ENCODE data around the gene SH3BP2. TPM values are rescaled to one million over a fixed set of nuclear protein-coding genes. Genes with fewer than 3 reads are reported as not detected.

Gene SH3BP2
- total RNA-seq, result 100 to 1,000 TPM in 1 of 2 donors, 10 to 100 TPM in 1; 58.2 to 113 TPM
- 10 to 100 TPM; 34.9 to 65.2 (median 44.1) TPM for polyA plus RNA-seq (ENCODE audit: insufficient read length in 6 of 6)
- long read RNA-seq, donor 1, full-length matches to known transcripts, result 5 of 15 reads
- long read RNA-seq, donor 1, partial matches to known transcripts, result 10 of 15 reads
- long read RNA-seq, donor 1, other reads (novel, unspliced or antisense), result 0 of 15 reads
- long read RNA-seq, donor 2, partial matches to known transcripts, result 11 of 14 reads
- long read RNA-seq, donor 2, other reads (novel, unspliced or antisense), result 0 of 14 reads
- long read RNA-seq, donor 3, partial matches to known transcripts, result 18 of 19 reads
- long read RNA-seq, donor 3, other reads (novel, unspliced or antisense), result 0 of 19 reads
- long read RNA-seq, donor 4, partial matches to known transcripts, result 0 of 2 reads
- long read RNA-seq, donor 4, other reads (novel, unspliced or antisense), result 2 of 2 reads
- long read RNA-seq, donor 5, full-length matches to known transcripts, result 4 of 4 reads
- long read RNA-seq, donor 5, partial matches to known transcripts, result 0 of 4 reads
- long read RNA-seq, donor 5, other reads (novel, unspliced or antisense), result 0 of 4 reads
- long read RNA-seq, donor 6, result 0 reads
- long read RNA-seq, donor 7, partial matches to known transcripts, result 0 of 8 reads
- long read RNA-seq, donor 7, other reads (novel, unspliced or antisense), result 5 of 8 reads
- long read RNA-seq, donor 8, full-length matches to known transcripts, result 3 of 3 reads
- long read RNA-seq, donor 8, partial matches to known transcripts, result 0 of 3 reads
- long read RNA-seq, donor 8, other reads (novel, unspliced or antisense), result 0 of 3 reads
- long read RNA-seq, donor 9, result 0 reads
- long read RNA-seq, donor 10, partial matches to known transcripts, result 4 of 14 reads
- long read RNA-seq, donor 10, other reads (novel, unspliced or antisense), result 9 of 14 reads
- long read RNA-seq, donor 11, partial matches to known transcripts, result 7 of 16 reads
- long read RNA-seq, donor 11, other reads (novel, unspliced or antisense), result 0 of 16 reads
- long read RNA-seq, donor 12, partial matches to known transcripts, result 0 of 3 reads
- long read RNA-seq, donor 12, other reads (novel, unspliced or antisense), result 0 of 3 reads

GRCh38 chr4:2792711-2793585, at the start of gene SH3BP2:
SH3BP2 (plus strand) TSS chr4:2793085; CDS start chr4:2820618, 27,533 bp downstream.
- intact Hi-C loops (cut with DNase I), result no loop called here
- peak; percentile 73 for ATAC-seq
- no peak for TF ChIP-seq CTCF (IDR thresholded peaks at IDR 0.05)
- Histone ChIP-seq H3K27ac (peak within 1 kb of the TSS; percentile 76 to 96), H3K9me3 (no peaks in the 10 kb centered on the region), H3K27me3 (no peaks in the 10 kb centered on the region), H3K4me1 (peaks cover 30 to 93% of the 10 kb centered on the region in 2 donors), H3K36me3 (peaks cover 0 to 15% of the 10 kb centered on the region in 2 donors), H3K4me3 (peak within 1 kb of the TSS; percentile 69 to 81)
- DNase-seq, result peak in 3 of 4 donors; percentile 79 to 98 (median 86)

GRCh38 chr4:2743518-2744445, 49.1 kb upstream of the SH3BP2 start:
- intact Hi-C loops (cut with DNase I), result no loop called here
- H3K27me3 ChIP-seq, result no peaks in the 10 kb centered on the region
- peaks cover 4 to 29% of the 10 kb centered on the region in 2 donors for H3K4me1 ChIP-seq
- peaks cover 0 to 71% of the 10 kb centered on the region in 2 donors for H3K36me3 ChIP-seq
- TF ChIP-seq CTCF (IDR thresholded peaks at IDR 0.05), result no peak
- no peak overlapping the region for H3K27ac ChIP-seq
- peak in 1 of 4 donors; percentile 39 for DNase-seq
- H3K4me3 ChIP-seq, result no peak overlapping the region
- no peak for ATAC-seq
- no peaks in the 10 kb centered on the region for H3K9me3 ChIP-seq

GRCh38 chr4:2744576-2745270, 48.2 kb upstream of the SH3BP2 start:
- H3K4me3 ChIP-seq, result no peak overlapping the region
- peaks cover 0 to 71% of the 10 kb centered on the region in 2 donors for H3K36me3 ChIP-seq
- peak overlapping the region in 1 of 2 donors; percentile 76 for H3K27ac ChIP-seq
- DNase-seq (peak in 1 of 4 donors; percentile 60), ATAC-seq (no peak)
- H3K9me3 ChIP-seq, result no peaks in the 10 kb centered on the region
- no peak for TF ChIP-seq CTCF (IDR thresholded peaks at IDR 0.05)
- intact Hi-C loops (cut with DNase I), result no loop called here
- peaks cover 4 to 29% of the 10 kb centered on the region in 2 donors for H3K4me1 ChIP-seq
- no peaks in the 10 kb centered on the region for H3K27me3 ChIP-seq
